Measurements from ENCODE around the gene CD86.

The CD86 gene

GRCh38 chr3:122092460-122093165, 37.5 kb downstream of the CD86 start:
- peak; percentile 60 for DNase-seq (ENCODE audit: low spot score)

GRCh38 chr3:122094125-122094524, 39.0 kb downstream of the CD86 start:
- DNase-seq (ENCODE audit: low spot score) = no peak

- DNase-seq (ENCODE audit: low spot score) = no peak
Observed at GRCh38 chr3:122094693-122095092, 39.5 kb downstream of the CD86 start.

- DNase-seq (ENCODE audit: low spot score) = no peak
Observed at GRCh38 chr3:122097141-122097540, 42.0 kb downstream of the CD86 start.

GRCh38 chr3:122098611-122099010, 43.4 kb downstream of the CD86 start:
- DNase-seq (ENCODE audit: low spot score) = no peak

- no peak for DNase-seq (ENCODE audit: low spot score)
Observed at GRCh38 chr3:122099255-122099654, 44.1 kb downstream of the CD86 start.

GRCh38 chr3:122100083-122100482, 44.9 kb downstream of the CD86 start:
- DNase-seq (ENCODE audit: low spot score) = no peak

GRCh38 chr3:122100591-122101463, 45.7 kb downstream of the CD86 start:
- no peak for DNase-seq (ENCODE audit: low spot score)

GRCh38 chr3:122101646-122102045, 46.5 kb downstream of the CD86 start:
- DNase-seq (ENCODE audit: low spot score) = peak; percentile 50

- no peak for DNase-seq (ENCODE audit: low spot score)
Observed at GRCh38 chr3:122102191-122102935, 47.2 kb downstream of the CD86 start.

GRCh38 chr3:122103821-122104514, 48.8 kb downstream of the CD86 start:
- DNase-seq (ENCODE audit: low spot score) = no peak

GRCh38 chr3:122104515-122105194, 49.5 kb downstream of the CD86 start:
- no peak for DNase-seq (ENCODE audit: low spot score)

- DNase-seq (ENCODE audit: low spot score) = no peak
Observed at GRCh38 chr3:122105626-122106025, 50.5 kb downstream of the CD86 start.

GRCh38 chr3:122107171-122107570, 52.0 kb downstream of the CD86 start:
- DNase-seq (ENCODE audit: low spot score) = no peak

GRCh38 chr3:122111974-122112373, 56.8 kb downstream of the CD86 start:
- no peak for DNase-seq (ENCODE audit: low spot score)

GRCh38 chr3:122112754-122113153, 57.6 kb downstream of the CD86 start:
- no peak for DNase-seq (ENCODE audit: low spot score)

GRCh38 chr3:122123850-122124249, 68.7 kb downstream of the CD86 start:
- no peak for DNase-seq (ENCODE audit: low spot score)

- DNase-seq (ENCODE audit: low spot score) = no peak
Observed at GRCh38 chr3:122132949-122133540, 77.9 kb downstream of the CD86 start.

- DNase-seq (ENCODE audit: low spot score) = no peak
Observed at GRCh38 chr3:122146466-122146865, 91.3 kb downstream of the CD86 start.

GRCh38 chr3:122148941-122149627, 93.9 kb downstream of the CD86 start:
- DNase-seq (ENCODE audit: low spot score) = no peak
